Stimulated activated CD8-positive, alpha-beta memory T cell treated with anti-CD3 and anti-CD28 coated beads, Interleukin-12 subunit alpha, Interleukin-12 subunit beta, amount 100 ng/mL, for 1 hour (primary cell): ENCODE measurements around the gene LINS1.
A peak's percentile ranks its signal among the peaks of the same experiment; 100 is the strongest.
"Not testable (repeated sequence)": the region's sequence is repeated elsewhere in the genome, so short reads cannot be mapped to it uniquely, and the experiment has no call there.

Source experiments
- DNase-seq: peaks from one replicate; pipeline ENCODE4 v3.0.0-alpha.2; 2020; ENCODE audit warnings: low read depth

Gene LINS1

GRCh38 chr15:100601163-100601562, 821 bp downstream of the LINS1 start:
- no peak for DNase-seq

DNA sequence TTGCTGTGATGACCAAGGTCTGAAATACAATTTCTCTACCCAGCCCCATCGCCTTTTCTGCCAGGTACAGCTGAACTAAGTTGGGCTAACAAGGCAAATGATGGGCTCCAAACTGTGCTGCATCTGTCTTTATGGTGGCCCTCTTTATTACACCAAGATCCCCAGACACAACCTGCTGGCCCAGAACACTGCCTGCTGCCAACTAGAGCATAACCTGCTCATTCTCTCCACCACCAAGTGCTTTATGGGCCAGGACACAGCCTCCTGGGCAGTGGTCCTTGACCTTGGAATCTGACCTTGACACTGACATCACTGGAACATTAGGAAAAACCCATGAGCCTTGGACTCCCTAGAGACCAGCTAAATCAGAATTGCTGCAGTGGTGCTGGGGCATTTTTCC, 3.3 kb downstream of the LINS1 start:
- no peak for DNase-seq

DNA sequence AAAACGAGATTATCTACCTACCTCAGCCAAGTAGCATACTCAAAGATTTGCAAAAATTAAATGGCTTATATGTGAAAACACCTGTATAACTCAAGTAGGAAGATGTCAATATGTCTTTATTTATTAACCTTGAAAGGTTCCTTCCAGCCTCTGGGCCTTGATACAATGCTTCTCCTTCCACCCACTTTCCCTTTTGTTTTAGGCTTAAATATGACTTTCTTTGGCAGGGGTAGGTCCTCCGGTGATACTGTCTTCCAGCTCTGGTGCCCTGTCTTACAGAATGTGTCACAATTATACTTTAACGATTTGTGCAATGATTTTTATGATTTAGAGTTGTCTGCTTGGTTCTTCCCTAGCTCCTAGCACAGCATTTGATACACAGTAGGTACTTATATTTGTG, 4.1 kb downstream of the LINS1 start:
- DNase-seq, result no peak

- peak; percentile 77 for DNase-seq
These were observed 5.2 kb downstream of the LINS1 start for GRCh38 chr15:100596792-100597191.

DNA sequence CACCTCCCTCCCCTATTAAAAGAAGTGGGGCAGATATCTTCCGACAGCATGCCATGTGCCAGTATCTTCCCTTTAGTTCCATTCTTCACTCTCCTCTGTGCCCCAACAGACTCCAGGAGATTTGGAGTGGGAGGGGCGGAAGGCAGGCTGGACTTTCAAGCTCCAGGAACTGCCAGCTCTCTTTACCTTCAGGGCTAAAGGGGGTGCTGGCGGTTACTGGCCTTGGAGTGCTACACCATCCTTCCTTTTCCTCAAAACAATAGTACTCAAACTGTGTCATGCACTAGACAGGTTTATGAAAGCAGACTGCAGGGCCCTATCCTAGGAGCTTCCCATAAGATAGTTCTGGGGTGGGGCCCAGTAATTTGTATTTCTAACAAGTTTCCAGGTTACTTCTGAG, 6.0 kb downstream of the LINS1 start:
- no peak for DNase-seq

- DNase-seq, result no peak
These were observed 8.6 kb downstream of the LINS1 start for GRCh38 chr15:100593431-100593830.

DNA sequence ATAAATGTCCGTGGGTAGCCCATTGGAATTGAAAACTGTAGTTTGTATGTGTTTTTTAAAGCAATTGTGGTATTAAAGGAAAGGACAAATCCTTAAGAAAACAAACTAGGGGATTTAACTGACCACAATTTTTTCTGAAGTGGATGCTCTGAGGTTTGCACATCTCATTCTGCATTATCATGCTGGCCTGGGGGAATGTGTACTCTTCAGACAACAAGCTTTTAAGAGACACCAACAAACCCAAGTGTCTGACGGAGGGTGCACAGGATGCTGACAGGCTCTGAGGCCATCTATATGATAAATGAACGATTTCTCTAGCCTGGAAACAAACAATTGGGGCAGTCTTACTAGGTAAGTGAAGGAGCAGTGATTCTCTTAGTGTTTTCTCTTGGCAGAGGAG, 9.1 kb downstream of the LINS1 start:
- DNase-seq, result no peak

- no peak for DNase-seq
These were observed 10.1 kb downstream of the LINS1 start for GRCh38 chr15:100591835-100592234.

DNA sequence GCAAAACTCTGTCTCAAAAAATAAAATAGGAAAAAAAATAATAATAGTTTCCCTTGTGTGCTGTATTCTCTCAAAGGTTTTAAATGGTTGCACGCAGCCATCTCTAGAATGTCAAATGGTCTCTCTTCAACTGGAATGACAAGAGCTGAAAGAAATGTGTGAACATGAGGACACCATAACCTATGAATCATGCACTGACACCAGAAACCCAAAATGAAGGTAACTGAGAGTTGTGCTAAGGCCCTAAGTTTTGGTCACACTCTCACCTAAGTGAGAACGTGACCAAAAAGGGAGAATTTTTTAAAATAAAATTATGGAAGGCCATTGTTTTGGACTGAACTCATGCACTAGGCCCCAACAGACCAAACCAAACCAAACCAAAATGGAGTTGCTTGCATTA, 10.8 kb downstream of the LINS1 start:
- not testable (repeated sequence) for DNase-seq

GRCh38 chr15:100588638-100589242, 13.2 kb downstream of the LINS1 start:
- DNase-seq, result no peak

GRCh38 chr15:100580414-100580813, 21.6 kb downstream of the LINS1 start:
- DNase-seq, result no peak

DNA sequence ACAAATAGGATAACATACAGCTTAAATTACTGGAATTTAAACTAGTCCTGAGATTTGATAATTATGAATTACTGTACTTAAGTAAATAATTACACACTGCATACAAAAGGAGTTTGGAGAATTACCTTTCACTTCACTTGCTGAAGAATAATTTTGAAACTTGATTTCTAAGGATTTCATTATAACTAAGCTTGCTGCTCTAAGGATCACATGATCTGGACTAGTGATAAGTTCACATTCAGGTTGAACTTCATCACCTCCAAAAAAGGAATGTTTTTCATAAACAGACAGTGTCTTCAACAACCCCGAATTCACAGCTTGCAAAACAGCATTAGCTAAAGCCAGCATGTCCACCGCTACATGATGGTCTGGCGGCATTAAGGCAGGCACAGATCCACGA, 28.5 kb downstream of the LINS1 start:
- DNase-seq, result no peak

- DNase-seq, result no peak
These were observed 29.5 kb downstream of the LINS1 start for GRCh38 chr15:100572362-100572983.

GRCh38 chr15:100571592-100572167, 30.3 kb downstream of the LINS1 start:
- DNase-seq, result no peak

- DNase-seq, result no peak
These were observed 31.2 kb downstream of the LINS1 start for GRCh38 chr15:100570735-100571313.

DNA sequence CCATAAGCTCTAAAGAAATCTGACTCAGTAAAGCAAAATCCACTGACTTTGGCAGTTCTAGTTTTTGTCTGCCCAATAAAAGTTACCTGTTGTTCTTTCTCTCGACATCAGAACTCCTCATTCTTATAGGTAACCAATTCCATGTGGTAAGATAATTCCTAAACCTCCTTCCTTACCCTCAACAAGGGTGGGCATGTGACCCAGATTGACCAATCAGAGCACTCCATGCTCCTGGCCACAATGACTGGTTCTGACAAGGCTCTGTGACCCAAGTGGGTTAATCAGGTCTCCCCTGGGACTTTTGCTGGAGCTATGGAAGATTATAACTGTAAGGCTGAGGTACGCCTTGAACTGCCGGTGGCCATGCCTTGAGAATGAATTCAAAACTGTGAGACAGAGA, 31.7 kb downstream of the LINS1 start:
- DNase-seq, result no peak

- DNase-seq, result no peak
These were observed 32.6 kb downstream of the LINS1 start for GRCh38 chr15:100569391-100569790.

DNA sequence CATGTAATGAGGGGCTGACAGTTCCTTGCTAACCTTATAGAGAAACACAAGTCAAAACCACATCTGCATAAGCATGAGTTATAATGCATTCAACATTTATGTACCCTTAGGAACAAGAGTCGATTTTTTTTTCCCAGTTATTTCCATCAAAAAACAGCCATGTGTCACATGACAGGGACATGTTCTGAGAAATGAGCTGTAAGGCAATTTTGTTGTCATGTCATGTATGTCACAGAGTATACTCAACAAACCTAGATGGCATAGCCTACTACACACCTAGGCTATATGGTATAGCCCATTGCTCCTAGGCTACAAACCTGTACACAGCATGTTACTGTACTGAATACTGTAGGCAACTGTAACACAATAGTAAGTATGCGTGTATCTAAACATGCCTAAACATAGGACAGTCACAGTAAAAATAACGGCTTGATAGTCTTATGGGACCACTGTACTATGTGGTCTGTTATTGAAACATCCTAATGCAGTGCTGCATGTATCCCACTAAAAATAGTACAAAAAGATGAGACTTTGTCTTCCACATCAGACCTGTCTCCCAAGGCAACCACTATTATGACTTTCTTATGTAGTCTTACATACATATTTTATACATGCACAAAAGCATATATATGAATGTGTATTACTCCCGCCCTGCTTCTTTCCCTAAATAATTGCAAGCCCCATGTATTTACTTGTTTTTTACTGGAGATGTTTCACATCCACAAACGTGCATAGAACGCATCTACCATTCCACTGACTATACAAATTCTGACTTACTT, 34.9 kb downstream of the LINS1 start:
- DNase-seq, result no peak

GRCh38 chr15:100565591-100565990, 36.4 kb downstream of the LINS1 start:
- no peak for DNase-seq

- no peak for DNase-seq
These were observed 41.7 kb downstream of the LINS1 start for GRCh38 chr15:100560323-100560722.

DNA sequence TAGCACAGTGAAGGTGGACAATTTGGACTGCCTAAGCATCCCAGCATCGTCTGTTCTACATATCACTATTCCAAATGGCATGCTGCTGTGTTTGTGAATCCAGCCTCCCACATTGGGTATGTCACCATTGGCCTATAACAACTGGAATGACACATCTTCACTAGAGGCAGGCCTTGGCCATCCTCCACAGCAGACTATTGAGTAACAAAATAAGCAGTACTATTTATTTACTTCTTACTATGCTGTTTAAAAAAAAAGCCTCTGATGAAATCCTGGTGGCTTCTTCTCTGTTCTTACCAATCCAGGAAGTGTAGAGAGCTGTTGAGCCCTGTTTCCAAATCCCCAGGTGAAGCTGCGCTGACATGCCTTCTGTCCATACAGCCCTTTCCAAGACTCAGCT, 42.7 kb downstream of the LINS1 start:
- DNase-seq, result no peak

DNA sequence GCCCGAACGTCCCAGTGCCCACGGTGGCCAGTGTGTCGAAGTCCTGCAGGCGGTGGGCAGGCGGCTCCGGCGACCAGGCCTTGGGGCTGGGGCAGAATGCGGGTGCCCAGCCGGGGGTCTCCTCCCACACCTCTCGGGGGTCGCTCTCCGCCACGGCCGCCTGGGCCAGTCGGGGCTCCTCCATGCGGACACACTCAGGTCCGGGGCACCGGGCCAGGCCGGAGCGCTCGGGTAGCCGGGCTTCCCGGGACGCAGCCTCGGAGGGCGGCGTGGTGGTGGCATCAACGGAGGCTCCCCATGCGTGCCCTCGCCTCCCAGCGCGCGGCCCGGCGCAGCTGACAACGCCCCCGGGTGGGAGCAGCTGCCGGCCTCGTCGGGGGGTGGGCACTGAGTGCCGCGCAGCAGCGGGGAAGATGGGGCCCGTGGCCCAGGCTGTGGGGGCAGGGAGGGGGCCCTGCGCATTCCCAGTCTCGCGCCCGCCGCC, 43.2 kb downstream of the LINS1 start:
- no peak for DNase-seq

DNA sequence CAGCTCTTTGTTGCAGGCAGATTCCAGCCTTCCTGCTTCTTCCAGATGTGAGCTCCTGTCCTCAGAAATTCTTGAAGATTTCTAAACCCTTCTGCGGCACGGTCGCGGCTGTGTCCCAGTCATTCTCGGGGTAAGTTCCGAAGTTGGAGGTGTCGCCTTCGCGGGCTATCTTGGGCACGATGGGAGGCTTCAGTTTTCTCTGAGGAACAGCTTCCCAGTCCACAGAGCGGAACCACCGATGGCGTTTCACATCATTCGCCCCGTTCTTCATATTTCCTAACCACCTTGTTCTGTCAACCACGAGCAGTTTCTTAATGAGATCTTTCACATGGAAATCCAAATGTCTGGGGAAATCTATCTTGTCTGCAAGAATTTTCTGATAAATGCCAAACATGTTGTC, 48.5 kb downstream of the LINS1 start:
- no peak for DNase-seq
